ENCODE measurements around the gene STON1. TPM values are rescaled to one million over a fixed set of nuclear protein-coding genes. Genes with fewer than 3 reads are reported as not detected.
"Not testable (repeated sequence)": the region's sequence is repeated elsewhere in the genome, so short reads cannot be mapped to it uniquely, and the experiment has no call there.

The STON1 gene
- total RNA-seq, 1 donor from 2014 or later: 35.2 TPM

DNA sequence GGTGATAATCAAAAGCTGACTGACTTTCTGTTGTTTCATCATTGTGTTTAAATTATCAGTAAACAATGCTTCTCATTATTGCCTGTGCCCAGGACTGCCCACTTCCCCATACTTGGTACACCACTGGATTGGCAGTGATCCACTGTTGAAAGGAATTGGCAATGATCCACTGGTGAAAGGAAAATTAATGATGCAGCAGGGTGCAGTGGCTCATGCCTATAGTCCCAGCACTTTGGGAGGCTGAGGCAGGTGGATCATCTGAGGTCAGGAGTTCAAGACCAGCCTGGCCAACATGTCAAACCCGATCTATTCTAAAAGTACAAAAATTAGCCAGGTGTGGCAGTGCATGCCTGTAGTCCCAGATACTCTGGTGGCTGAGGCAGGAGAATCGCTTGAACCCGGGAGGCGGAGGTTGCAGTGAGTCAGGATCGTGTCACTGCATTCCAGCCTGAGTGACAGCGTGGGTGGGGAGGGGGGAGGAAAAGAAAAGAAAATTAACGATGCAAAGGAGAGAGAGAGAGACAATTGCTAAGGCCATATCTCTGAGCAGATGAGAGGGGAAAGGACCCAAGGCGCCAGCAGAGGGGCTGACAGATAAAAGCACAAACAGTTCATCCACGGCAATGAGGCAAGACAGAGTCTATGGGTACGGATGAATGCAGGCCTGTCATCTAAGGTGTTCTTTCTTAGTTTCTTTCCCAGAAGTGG is 77.5 kb downstream of the STON1 start:
- intact Hi-C loops (cut with DNase I): no loop called here

DNA sequence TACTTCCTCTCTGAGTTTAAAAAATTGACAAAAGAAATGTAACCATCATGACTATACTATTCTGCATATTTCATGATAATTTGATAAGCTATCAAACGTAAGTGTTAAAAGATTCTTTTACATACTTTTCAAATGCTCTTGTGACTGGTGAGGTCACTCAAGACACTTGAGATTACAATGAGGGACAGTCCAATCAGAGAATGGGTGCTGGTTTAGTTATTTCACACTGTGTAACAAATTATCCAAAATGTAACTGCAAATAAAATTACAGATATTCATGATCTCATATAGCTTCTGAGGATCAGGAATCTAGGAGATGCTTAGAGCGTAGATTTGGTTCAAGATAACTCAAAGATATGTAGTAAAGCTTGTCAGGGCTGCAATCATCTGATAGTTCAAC is 83.3 kb downstream of the STON1 start:
- H3K27me3 ChIP-seq: no peaks in the 10 kb centered on the region
- DNase-seq (no peak), ATAC-seq (no peak)
- H3K4me1 ChIP-seq: no peaks in the 10 kb centered on the region
- no peaks in the 10 kb centered on the region for H3K36me3 ChIP-seq
- H3K9me3 ChIP-seq: no peaks in the 10 kb centered on the region
- H3K27ac ChIP-seq: no peak overlapping the region
- intact Hi-C loops (cut with DNase I): no loop called here
- TF ChIP-seq, protein P1, sequence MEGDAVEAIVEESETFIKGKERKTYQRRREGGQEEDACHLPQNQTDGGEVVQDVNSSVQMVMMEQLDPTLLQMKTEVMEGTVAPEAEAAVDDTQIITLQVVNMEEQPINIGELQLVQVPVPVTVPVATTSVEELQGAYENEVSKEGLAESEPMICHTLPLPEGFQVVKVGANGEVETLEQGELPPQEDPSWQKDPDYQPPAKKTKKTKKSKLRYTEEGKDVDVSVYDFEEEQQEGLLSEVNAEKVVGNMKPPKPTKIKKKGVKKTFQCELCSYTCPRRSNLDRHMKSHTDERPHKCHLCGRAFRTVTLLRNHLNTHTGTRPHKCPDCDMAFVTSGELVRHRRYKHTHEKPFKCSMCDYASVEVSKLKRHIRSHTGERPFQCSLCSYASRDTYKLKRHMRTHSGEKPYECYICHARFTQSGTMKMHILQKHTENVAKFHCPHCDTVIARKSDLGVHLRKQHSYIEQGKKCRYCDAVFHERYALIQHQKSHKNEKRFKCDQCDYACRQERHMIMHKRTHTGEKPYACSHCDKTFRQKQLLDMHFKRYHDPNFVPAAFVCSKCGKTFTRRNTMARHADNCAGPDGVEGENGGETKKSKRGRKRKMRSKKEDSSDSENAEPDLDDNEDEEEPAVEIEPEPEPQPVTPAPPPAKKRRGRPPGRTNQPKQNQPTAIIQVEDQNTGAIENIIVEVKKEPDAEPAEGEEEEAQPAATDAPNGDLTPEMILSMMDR (IDR thresholded peaks at IDR 0.05): no peak
- H3K4me3 ChIP-seq: no peak overlapping the region

More for the DNA sequence above, 77.5 kb downstream of the STON1 start:
- no peaks in the 10 kb centered on the region for H3K4me1 ChIP-seq
- no peaks in the 10 kb centered on the region for H3K9me3 ChIP-seq
- TF ChIP-seq, protein P1 (IDR thresholded peaks at IDR 0.05): no peak
- ATAC-seq (no peak), DNase-seq (no peak)
- H3K27me3 ChIP-seq: no peaks in the 10 kb centered on the region
- no peak overlapping the region for H3K4me3 ChIP-seq
- no peaks in the 10 kb centered on the region for H3K36me3 ChIP-seq
- H3K27ac ChIP-seq: no peak overlapping the region

DNA sequence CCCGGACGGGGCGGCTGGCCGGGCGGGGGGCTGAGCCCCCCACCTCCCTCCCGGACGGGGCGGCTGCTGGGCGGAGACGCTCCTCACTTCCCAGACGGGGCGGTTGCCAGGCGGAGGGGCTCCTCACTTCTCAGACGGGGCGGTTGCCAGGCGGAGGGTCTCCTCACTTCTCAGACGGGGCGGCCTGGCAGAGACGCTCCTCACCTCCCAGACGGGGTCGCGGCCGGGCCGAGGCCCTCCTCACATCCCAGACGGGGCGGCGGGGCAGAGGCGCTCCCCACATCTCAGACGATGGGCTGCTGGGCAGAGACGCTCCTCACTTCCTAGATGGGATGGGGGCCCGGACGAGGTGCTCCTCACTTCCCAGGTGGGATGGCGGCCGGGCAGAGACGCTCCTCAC is 84.6 kb downstream of the STON1 start:
- H3K4me1 ChIP-seq: not testable (repeated sequence)

DNA sequence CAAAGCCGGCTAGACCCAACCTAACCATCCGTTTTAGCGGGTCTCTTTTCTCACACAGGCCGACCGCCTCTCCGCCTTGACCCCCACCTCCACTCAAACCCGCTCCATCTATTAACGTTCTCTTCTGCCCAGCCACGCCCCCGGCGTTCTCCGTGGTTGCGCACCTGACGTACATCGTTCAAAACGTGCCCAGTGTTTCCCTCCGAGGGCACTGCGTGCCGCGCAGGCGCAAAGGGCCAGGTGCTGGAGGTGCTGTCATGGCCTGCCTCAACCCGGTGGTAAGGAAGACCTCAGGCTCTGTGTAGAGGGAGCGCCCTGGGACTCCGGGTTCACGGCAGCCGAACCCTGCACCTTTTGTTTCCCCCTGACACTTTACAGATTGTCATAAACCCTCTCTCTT is 87.7 kb downstream of the STON1 start, which contains the start of gene GTF2A1L:
GTF2A1L (plus strand) TSS at position 239 of the 400 bp plus-strand sequence; CDS start at position 258, 19 bp downstream.
- DNase-seq (no peak), ATAC-seq (peak; percentile 21)
- Histone ChIP-seq H3K36me3 (no peaks in the 10 kb centered on the region), H3K4me3 (no peak within 1 kb of the TSS), H3K27me3 (no peaks in the 10 kb centered on the region), H3K27ac (no peak within 1 kb of the TSS), H3K9me3 (no peaks in the 10 kb centered on the region), H3K4me1 (no peaks in the 10 kb centered on the region)
- TF ChIP-seq, protein P1 (IDR thresholded peaks at IDR 0.05): no peak
- intact Hi-C loops (cut with DNase I): no loop called here

More for the DNA sequence above, 84.6 kb downstream of the STON1 start:
- ATAC-seq; H3K36me3 ChIP-seq; H3K27me3 ChIP-seq; intact Hi-C loops (cut with DNase I); DNase-seq; H3K27ac ChIP-seq; H3K4me3 ChIP-seq; H3K9me3 ChIP-seq: not testable (repeated sequence)

DNA sequence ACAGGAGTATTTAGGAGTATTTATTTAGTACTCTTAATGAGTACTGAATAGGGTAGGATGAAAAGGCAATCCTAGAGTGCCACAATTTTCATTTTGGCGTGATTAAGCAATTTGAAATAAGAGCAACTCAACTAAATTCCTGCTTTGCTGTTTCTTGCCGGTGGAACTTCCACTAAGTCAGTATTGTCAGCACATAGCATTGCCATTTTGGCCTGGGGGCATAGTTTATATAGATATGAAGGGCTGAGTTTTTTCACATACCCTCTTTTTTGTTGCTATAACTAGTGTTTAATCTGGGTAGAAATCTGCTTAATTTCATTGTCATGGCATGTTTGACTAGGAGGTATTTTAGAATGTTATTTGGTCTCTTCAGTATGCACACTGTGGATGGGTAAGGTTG is 89.6 kb downstream of the STON1 start:
- intact Hi-C loops (cut with DNase I): no loop called here
- DNase-seq (no peak), ATAC-seq (no peak)
- H3K27me3 ChIP-seq: no peaks in the 10 kb centered on the region
- TF ChIP-seq, protein P1 (IDR thresholded peaks at IDR 0.05): no peak
- H3K4me1 ChIP-seq: no peaks in the 10 kb centered on the region
- H3K27ac ChIP-seq: no peak overlapping the region
- no peak overlapping the region for H3K4me3 ChIP-seq
- no peaks in the 10 kb centered on the region for H3K9me3 ChIP-seq
- H3K36me3 ChIP-seq: no peaks in the 10 kb centered on the region

DNA sequence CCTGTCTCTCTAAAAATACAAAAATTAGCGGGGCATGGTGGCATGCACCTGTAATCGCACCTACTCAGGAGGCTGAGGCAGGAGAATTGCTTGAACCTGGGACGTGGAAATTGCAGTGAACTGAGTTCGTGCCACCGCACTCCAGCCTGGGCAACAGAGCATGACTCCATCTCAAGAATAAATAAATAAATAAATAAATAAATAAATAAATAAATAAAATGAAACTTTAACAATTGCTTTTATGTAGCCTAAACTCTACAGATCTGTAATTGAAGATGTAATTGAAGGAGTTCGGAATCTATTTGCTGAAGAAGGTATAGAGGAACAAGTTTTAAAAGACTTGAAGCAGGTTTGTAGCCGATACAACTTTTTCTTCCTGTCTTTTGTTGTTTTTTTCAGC is 90.7 kb downstream of the STON1 start:
- Histone ChIP-seq H3K9me3 (no peaks in the 10 kb centered on the region), H3K4me3 (no peak overlapping the region), H3K4me1 (no peaks in the 10 kb centered on the region), H3K27ac (no peak overlapping the region), H3K36me3 (no peaks in the 10 kb centered on the region), H3K27me3 (no peaks in the 10 kb centered on the region)
- DNase-seq (no peak), ATAC-seq (no peak)
- TF ChIP-seq, protein P1 (IDR thresholded peaks at IDR 0.05): no peak
- intact Hi-C loops (cut with DNase I): no loop called here

DNA sequence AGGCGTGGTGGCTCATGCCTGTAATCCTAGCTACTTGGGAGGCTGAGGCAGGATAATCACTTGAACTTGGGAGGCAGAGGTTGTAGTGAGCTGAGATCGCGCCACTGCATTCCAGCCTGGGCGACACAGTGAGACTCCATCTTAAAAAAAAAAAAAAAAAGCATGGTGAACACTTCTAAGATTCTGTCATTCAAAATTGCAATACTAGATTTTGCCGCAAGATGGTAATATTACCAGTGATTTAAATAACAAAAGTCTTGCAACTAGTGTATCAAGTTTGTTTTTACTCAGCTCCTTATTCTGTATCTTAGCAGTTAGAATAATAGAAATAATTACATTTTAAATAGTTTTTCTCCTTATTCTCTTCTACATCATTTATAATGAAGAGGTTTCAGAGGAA is 92.7 kb downstream of the STON1 start:
- H3K9me3 ChIP-seq; intact Hi-C loops (cut with DNase I); H3K4me3 ChIP-seq; H3K36me3 ChIP-seq; H3K27ac ChIP-seq; ATAC-seq; H3K4me1 ChIP-seq; H3K27me3 ChIP-seq; DNase-seq: not testable (repeated sequence)
